ENCODE data around the gene SLC48A1.
"Not testable (repeated sequence)": the region's sequence is repeated elsewhere in the genome, so short reads cannot be mapped to it uniquely, and the experiment has no call there.

SLC48A1 gene

GRCh38 chr12:47794679-47795078 is 21.6 kb downstream of the SLC48A1 start:
- no peak for DNase-seq

- DNase-seq = no peak
Observed at GRCh38 chr12:47795121-47795813, 22.2 kb downstream of the SLC48A1 start.

DNA sequence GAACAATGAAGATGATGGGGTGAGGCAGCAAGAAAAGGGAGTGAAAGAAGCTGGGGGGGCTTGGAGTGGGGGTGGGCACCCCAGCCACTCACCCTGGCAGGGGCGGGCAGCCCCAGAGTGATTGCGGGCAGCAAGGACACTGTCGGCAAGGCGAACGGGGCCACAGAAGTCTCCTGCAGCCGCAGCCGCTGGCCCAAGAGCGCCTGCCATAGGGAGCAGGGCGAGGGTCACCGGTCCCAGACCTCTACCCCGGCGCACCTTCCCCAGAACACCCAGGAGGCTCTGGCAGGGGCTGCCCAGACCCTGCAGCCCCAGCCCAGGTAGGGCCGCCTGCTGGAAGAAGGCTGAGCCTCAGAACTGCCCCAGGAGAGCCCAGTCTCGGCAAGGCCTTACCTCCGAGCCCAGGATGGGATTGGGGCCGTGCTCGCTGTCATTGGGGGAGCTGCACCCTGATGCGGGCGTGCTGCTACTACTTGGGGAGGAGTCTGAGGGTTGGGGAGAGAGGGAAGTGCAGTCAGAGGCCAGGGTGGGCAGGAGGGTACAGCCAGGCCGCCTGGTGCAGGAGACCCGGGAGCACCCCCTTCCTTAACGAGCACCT is 22.9 kb downstream of the SLC48A1 start:
- DNase-seq = no peak

DNA sequence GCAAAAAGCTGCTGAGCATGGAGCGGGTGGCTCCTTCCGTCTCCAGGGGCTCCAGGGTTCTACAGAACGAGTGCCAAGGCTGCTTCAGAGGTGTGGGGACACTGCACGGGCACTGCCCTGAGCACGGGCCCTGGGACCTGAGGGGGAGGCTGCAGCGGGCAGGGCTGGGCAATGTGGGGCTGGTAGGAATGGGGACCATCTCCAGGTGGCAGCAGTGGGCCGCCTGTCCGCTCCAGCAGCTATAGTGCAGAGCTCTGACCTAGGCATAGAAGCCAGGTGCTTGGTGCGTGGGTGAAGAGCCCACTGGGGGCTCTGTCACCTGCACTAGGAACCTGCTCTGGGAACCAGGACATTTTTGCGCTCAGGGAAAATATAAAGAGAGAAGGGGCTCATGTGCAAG is 24.4 kb downstream of the SLC48A1 start:
- peak; percentile 75 for DNase-seq

DNA sequence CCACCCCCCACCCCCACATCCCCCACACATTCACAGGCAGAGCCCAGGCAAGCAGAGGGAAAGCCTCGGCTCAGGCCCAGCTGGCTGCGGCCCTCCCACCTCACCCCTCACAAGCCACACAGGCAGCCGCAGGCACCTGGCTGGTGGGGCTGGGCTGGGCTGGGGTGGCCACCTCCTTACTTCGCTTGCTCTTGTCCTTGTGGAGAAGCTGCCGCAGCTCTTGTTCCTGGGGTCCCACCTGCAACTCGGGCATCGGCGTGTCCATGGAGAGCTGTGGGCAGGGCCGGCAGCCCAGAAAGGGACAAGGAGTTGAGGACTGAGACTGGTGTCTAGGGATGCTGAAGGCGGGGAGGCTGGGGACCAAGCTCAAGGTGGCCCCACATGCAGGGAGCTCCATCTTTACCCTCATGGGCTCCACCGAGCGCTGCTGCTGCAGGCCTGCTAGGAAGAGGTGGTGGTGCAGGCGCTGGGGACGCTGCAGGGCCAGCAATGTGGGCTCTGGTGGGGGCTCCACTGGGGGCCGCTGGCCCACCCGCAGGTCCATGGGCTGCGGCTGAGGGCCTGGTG is 25.4 kb downstream of the SLC48A1 start:
- DNase-seq = no peak

- no peak for DNase-seq
Observed at GRCh38 chr12:47799357-47799955, 26.4 kb downstream of the SLC48A1 start.

DNA sequence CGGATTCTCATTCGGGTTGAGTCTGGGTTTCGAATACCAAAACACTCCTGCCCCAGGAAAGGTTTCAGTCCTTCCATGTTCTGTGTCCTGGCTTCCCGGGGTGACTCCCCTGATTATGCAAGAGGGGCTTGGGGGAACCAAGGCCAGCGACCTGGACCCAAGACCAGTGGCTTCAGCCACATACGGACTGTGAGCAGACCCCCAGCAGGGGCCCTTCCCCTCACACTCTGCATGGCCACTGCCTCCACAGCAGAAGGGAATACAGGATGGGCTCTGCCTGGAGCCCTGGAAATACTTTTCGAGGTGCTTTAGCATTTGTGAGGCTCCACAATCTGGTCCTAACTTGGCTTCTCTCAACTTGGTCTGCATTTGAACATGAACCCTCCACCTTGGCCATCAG is 27.5 kb downstream of the SLC48A1 start:
- no peak for DNase-seq

DNA sequence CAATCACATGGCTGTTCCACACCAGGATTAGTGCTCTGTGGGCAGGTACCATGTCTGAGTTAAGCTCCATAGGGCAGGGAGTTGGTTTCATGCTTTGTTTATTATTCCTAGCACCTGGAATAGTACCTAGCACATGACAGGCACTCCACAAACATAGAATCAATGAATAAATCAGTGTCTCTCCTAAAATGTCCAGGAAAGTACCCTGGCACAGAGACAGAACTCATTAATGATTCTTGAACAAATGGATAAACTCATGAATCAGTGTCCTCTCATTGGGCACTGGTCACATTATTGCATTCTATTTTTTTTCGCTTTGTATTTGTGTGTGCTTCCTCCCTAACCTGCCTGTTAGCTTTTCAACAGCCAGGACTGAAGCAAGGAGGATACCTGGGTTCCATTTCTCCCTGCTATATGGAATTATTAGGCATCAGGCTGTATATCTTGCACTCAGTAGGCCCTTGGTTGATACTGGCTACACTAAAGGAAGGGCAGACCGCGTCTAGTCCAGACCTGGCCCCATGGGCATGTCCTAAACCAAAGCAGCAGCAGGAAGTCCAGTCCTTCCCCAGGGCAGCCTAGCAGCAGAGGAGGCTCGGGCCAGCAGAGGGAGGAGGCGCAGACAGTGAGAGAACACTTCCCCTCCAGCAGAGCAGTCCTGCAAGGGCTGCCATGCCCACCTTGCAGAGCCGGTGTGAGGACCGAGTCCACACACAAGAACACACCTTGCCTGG is 28.3 kb downstream of the SLC48A1 start:
- DNase-seq = no peak

GRCh38 chr12:47801904-47802246 is 28.8 kb downstream of the SLC48A1 start:
- no peak for DNase-seq

GRCh38 chr12:47802312-47802711 is 29.3 kb downstream of the SLC48A1 start:
- no peak for DNase-seq

- DNase-seq = no peak
Observed at GRCh38 chr12:47803191-47803875, 30.3 kb downstream of the SLC48A1 start.

DNA sequence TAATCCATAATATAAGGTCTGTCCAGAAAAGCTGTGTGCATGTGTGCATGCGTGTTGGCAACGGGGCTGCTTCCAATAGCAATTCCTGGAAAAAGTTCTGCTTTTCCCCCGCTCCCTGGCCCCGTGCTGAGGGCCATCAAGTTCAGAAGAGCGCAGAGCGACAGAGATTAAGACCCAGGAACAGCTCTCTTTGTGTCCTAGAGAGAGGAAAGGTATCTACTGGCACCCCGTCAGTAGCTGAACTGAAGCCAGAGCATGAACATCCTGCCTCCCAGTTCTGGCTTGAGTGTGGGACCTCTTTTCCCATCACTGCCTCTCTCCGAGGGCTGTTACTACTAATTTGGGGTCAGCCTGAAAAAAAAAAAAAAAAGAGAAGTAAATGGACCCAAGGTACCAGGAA is 31.1 kb downstream of the SLC48A1 start:
- DNase-seq = no peak

GRCh38 chr12:47805417-47805816 is 32.4 kb downstream of the SLC48A1 start:
- DNase-seq = no peak

GRCh38 chr12:47807338-47807737 is 34.3 kb downstream of the SLC48A1 start:
- DNase-seq = no peak

DNA sequence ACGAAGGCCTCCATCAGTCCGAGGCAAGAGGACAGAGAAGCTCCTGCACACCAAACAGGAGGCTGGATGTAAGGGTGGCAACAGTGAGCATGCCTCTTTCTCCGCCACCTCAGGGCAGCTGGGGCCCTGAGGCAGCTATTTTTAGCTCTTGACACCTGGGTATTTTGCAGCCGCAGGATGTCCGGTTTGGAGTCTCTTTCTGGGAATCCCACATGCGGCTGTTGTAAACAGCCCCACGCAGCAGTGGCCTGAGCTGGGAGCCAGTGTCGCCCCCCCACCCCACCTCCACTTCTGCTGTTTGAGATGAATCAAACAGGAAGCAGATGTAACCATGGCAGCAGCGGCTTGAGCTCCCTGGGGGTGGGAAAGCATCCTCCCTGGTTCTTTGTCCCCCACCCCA is 35.0 kb downstream of the SLC48A1 start:
- DNase-seq = peak; percentile 91

DNA sequence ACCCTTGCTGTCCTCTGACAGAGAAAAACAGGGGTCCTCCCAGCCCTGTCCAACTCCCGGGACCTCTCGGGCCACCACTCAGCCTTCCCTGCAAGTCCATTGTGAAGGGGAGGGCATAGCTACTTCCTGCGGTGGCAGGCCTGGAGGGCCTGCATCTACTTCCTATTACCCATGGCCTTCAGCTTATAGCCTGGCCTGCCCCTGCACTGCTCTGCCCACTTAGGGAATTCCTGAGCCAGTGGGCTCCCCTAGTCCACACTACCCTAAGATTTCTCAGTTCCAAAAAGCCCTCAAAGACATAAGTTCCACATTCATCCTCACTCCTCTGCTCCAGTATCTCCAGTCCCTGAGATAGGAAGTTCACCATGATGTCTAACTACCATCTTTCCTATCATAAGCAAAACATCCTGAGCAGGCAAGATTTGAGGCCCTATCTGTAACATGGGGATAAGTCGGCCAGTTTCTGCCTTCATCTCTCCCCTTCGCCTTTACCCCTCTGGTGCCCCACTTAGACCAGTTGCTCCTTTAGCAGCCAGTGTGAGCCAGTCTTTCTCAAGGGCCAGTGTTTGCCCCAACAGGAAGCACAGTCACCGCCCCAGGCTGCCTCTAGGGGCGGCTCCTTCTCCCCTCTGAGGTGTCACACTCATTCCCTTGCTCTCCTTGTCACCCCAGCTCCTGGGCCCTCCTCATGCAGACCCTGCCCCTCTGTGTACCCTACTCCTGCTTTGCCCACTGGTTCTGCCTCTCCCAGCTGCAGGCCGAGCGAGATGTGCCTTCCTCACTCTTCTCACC is 35.7 kb downstream of the SLC48A1 start:
- DNase-seq = peak; percentile 76

GRCh38 chr12:47809518-47809917 is 36.5 kb downstream of the SLC48A1 start:
- DNase-seq = not testable (repeated sequence)

DNA sequence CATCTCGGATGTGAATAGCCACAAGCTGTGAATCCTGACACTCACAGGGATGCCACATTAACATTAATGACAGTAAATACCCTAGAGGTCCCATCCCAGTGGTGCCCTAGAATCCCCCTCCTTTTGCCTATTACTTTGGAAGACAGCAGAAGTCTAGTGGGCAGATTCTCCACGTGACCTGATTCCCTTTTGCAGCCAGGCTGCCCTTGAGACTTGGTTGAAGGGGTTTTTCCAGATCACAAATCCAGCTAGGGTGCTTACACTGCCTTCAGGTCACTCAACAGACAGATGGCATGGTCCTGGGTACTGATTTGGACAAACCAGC is 38.0 kb downstream of the SLC48A1 start:
- no peak for DNase-seq

GRCh38 chr12:47811581-47812484 is 38.8 kb downstream of the SLC48A1 start:
- no peak for DNase-seq

DNA sequence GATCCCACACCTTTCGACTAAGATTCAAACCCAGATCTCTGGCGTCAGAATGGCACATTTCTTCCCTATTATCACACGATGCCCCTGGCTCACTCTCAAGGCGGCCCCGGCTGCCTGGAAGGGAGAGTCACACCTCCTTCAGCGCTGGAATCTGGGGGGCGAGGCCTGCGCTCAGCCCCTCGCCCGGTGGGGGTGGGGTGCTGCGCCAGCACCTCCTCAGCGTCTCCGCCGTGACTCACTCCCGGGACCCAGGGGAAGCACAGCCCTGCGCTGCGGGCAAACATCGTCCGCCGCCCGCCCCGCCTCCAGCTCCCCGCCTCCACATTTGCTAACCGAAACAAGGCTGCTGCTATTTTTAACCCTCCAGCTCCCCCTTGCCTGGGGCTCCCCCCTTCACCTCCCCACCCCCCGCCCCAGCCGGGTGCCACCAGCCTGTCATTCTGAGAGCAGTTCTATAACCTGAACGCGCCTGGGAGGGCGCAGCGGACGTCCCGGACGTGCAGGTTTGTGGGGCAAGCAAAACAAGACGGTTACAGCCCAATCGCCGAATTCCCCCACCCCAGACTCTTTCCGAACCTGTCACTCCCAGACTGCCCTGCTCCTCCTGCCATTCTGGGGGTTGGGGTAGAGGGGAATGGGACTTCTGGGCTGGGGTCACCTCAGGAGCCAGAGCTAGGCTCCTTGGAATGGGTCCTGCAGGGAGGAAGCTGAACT is 39.9 kb downstream of the SLC48A1 start:
- peak; percentile 86 for DNase-seq
